Inferior parietal cortex (tissue), 1 donor: ENCODE data around the gene CISD2.
"Not testable (repeated sequence)": the region's sequence is repeated elsewhere in the genome, so short reads cannot be mapped to it uniquely, and the experiment has no call there.

Source experiments
- DNase-seq: peaks from one replicate; pipeline ENCODE4 v3.0.0-alpha.2; 2016; ENCODE audit errors: extremely low spot score

Gene CISD2

DNA sequence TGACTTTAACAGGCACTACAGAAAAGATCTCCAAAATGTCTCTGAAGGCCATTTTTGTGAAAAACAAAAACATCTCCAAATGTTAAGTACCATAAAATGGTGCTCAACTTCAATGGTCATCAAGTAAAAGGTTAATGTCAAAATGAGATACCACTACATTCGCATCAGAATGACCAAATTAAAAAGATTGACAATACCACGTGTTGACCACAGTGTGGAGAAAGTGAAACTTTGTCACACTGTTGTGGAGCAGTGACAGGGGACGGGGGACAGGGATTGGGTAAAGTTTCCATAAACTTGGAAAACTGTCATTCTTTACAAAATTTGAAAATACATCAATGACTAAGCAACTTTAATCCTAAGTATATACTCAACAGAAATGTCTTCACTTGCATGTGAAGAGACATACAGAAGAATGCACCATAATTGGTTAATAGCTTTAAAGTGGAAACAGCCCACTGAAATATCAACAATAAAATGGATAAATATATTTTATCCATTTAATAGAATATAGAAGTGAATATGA is 19.1 kb upstream of the CISD2 start:
- no peak for DNase-seq

DNA sequence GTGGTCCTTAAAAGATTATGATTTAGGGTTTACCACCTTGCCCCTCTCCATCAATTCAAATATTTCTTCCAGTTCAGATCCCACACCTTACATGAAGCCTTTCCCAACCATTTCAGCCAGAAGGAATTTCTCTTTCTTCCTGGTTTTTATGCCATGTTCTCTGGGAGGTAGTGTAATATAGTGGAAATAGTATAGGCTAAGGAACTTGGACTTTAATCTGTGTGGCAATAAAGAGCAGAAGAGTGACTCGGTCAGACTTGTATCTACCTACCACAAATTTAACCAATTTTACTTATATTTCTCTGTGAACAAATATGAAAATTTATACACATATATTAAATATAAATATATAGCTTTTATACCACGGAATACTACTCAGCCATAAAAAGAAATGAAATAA is 18.4 kb upstream of the CISD2 start:
- no peak for DNase-seq

DNA sequence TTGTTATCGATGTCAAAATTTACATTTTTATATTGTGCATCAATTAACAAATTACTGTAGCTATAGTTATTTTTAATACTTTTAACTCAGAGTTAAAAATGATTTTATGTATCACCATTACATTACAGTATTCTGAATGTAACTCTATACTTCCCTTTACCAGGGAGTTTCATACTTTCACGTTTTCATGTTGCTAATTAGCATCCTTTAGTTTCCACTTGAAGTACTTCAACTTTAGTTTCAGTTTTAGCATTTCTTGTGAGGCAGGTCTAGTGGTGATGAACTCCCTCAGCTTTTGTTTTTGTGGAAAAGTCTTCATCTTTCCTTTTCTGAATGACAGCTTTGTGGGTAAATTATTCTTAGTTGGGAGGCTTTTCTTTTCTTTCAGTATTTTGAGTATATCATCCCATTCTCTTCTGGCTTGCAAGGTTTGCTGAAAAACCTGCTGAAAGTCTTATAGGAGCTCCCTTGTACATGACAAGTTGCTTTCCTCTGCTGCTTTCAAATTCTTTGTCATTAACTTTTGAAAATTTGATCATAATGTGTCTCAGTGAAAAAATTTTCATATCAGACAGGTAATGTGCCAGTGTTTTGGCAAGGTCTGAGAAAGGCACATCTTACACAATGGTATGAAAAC is 9.8 kb upstream of the CISD2 start:
- DNase-seq: no peak

DNA sequence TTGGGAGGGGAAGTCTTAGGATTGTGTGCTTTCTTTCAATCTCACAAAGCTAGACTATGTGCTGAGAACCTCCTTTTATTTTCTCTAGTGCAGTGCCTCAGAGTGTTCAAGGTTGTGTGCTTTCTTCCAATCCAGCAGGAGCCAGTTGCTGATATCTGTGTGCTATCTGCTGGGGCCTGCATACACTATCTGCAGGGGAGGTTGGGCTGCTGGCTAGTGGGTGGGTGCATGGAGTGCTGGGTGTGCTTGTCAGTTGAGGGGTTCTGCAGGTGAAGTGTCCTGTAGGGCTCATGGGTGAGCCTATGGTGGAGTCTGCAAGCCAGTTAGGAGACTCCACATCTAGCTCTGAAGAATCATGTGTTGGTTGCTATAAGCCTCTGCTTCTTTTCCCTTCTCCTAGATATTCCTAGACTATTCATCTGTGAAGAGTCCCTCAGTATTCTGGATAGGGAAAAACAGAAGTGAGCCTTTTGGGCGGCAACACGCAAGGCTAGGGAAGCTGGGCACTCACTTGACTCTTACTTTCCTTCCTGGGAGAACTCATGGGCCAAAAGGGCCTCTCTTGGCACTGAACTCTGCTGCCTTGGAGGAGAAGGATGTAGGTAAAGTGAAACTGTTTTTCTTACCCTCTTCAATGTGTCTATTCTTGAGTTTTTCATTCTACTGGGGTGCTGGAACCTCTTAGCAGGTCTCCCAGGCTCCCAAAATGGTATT is 8.0 kb upstream of the CISD2 start:
- no peak for DNase-seq

DNA sequence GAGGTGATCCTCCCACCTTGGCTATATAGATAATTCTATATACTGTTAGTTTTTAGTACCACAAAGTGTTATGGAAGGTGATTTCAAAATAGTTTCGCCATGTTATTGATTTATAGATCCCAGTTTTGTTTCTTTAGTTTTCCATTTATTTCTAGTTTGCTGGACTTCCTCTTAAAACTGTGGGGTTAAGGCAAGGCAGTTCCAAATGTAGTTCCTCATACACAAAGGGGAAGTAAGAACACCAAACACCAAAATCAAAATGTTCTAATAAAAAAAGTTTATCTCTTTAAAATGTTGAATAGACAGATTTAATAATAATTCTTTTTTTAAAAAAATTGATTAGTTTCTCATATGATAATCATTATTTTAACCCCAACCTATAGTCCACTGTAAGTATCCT is 6.8 kb upstream of the CISD2 start:
- no peak for DNase-seq

DNA sequence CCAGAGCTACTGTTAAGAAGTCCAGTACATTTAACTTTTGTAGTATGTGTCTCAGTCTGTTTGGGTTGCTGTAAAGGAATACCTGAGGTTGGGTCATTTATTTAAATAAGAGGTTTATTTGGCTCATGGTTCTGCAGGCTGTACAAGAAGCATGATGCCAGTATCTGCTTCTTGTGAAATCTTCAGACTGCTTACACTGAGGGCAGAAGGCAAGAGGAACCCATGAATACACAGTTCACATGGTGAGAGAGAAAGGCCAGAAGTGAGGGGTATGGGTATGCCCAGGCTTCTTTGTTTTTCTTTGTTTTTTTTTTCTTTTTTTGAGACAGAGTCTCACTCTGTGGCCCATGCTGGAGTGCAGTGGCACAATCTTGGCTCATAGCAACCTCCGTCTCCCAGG is 6.0 kb upstream of the CISD2 start:
- no peak for DNase-seq

DNA sequence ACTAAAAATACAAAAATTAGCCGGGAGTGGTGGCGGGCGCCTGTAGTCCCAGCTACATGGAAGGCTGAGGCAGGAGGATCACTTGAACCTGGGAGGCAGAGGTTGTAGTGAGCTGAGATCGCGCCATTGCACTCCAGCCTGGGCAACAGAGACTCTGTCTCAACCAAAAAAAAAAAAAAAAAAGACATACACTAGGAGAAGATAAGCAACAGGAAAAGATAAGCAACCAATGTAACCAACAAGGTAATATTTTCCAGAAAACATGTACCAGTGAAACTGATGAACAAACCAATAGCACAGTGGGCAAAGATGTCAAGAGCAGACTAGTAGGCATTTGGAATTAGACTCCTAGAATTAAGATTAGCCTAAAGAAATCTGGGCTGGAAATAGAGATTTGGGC is 3.5 kb upstream of the CISD2 start:
- not testable (repeated sequence) for DNase-seq

DNA sequence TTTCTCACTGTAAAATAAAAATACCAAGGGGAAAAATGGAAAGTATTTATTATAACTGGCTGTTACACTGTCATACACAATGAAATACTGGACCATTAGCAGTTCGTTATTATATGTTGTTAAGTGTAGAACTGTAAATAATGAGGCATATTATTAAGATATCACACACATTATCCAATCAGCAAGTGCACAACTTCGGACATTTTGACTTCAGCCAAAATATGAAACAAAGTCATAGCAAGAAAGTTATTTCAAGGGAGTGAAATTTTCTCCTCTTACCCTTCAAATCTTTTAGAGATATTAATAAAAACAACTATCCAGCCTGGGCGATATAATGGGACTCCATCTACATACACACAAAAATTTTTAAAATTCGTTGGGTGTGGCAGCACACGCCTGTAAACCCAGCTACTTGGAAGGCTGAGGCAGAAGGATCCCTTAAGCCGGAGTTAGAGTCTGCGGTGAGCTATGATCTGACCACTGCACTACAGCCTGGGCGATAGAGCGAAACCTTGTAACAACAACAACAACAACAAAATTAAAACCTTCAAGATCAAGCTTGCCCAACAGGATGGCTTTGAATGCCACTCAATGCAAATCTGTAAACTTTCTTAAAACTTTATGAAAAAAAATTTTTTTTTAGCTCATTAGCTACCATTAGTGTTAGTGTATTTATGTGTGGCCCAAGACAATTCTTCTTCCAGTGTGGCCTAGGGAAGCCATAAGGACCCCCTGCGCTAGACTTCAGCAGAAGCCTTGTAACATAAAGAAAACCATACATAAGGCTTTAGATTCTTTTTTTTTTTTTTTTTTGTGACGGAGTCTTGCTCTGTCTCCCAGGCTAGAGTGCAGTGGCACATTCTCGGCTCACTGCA is 1.3 kb upstream of the CISD2 start:
- no peak for DNase-seq

DNA sequence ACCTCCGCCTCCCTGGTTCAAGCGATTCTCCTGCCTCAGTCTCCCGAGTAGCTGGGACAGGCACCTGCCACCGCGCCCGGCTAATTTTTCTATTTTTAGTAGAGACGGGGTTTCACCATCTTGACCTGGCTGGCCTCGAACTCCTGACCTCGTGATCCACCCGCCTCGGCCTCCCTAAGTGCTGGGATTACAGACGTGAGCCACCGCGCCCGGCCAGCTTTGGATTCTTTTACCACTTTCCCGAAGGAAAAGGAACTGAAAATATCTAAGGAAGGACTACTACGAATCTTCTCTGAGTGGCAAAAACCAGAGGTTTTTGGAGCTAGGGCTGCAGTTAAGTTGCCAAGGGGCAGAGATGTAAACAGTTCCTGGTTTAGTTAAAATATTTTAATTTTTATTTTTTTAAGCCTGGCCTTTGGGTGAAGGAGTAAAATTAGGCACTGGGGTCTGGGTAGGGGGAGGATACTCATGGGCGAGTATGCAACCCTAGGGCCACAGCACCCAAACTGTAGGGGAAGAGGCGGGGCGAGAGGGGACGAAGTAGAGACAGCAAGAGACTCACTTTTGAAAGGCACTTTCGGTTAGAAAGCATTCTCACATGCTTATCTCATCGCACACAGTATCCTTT is 525 bp upstream of the CISD2 start:
- no peak for DNase-seq

DNA sequence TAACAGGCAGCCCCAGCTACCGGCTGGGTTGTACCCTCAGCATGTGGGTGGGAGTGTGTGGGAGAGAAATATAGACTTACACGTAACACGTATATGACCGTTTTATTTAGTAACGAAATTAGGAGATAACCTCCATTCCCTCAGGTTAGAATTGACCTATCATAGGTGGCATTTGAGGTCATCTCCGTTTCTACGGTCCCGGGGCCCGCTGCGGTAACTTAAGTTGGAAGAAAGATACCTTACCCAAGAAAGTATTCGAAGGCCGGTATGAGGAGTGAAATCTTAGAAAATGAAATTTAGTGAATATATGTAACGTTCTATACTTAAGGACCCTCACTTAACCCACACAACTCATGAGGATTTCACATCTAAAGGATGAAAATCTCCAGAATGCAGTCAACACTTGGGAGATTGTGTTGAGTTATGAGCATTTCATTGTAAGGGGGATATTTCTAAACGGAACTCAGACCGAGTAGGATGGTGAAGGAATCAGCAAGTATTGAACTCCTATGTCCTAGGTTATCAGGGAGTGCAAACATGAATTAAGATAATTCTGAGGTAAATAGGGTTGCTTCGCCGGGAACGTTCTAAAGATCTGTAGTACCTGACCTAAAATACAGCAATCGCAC is 891 bp downstream of the CISD2 start:
- DNase-seq: no peak

DNA sequence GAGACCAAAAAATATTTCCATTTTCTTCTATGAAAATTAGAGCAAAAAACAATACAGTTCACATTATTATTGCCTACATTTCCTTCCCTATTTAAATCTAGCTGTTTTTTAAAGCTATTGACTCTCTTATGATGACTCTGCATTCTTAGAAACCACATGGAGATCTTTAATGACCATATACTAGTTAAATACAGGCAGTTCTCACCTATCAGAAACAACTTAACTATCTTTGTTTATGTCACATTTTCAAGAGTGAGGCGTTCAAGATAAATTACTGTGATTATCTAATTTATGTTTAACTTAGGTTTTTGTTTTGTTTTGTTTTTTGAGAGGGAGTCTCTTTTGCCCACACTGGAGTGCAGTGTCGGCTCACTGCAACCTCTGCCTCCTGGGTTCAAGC is 3.0 kb downstream of the CISD2 start:
- no peak for DNase-seq

DNA sequence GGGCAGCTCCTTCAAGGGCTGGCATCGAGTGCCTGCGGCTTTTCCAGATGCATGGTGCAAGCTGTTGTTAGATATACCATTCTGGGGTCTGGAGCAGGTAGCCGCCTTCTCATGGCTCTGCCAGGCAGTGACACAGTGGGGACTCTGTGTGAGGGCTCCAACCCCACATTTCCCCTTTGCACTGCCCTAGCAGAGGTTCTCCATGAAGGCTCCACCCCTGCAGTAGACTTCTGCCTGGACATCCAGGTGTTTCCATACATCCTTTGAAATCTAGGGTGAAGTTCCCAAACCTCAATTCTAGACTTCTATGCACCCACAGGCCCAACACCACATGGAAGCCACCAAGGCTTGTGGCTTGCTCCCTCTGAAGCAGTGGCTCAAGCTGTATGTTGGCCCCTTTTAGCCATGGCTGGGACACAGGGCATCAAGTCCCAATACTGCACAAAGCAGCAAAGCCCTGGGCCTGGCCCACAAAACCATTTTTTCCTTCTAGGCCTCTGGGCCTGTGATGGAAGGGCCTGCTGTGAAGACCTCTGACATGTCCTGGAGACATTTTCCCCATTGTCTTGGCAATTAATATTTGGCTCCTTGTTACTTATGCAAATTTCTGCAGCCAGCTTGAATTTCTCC is 8.8 kb downstream of the CISD2 start:
- DNase-seq: not testable (repeated sequence)

DNA sequence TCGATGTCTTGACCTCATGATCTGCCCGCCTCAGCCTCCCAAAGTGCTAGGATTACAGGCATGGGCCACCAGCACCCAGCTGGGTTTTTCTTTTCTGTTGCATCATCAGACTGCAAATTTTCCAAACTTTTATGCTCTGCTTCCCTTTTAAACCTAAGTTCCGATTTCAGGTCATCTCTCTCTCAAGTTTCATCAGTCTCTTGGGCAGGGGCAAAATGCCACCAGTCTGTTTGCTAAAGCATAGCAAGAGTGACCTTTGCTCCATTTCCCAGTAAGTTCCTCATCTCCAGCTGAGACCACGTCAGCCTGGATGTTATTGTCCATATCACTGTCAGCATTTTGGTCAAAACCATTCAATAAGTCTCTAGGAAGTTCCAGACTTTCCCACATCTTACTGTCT is 9.6 kb downstream of the CISD2 start:
- DNase-seq: not testable (repeated sequence)

DNA sequence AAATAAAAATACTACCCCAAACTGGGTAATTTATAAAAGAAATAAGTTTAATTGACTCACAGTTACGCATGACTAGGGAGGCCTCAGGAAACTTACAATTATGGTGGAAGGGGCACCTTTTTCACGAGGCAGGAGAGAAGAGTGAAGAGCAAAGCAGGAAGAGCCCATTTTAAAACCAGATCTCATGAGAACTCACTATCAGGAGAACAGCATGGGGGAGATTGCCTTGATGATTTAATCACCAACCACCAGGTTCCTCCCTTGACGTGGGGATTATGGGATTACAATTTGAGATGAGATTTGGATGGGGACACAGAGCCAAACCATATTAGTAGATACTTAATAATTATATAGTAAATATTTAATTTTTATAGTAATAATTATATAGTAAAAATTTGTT is 10.1 kb downstream of the CISD2 start:
- DNase-seq: no peak

DNA sequence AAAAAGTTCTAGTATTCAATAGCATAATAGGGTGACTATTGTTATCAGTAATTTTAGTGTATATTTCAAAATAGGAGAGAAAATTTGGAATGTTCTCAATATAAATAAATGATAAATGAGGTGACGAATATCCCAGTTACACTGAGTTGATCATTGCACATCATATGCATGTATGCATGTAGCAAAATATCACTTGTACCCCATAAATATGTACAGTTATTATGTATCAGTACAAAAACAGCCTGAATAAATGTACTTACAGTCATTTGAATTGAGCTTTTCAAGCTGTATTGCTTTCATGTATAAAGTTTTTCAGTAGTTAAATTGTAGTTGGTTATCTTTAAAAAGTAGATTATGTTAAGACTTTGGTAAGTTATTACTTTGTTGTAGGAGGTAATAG is 12.6 kb downstream of the CISD2 start:
- no peak for DNase-seq

DNA sequence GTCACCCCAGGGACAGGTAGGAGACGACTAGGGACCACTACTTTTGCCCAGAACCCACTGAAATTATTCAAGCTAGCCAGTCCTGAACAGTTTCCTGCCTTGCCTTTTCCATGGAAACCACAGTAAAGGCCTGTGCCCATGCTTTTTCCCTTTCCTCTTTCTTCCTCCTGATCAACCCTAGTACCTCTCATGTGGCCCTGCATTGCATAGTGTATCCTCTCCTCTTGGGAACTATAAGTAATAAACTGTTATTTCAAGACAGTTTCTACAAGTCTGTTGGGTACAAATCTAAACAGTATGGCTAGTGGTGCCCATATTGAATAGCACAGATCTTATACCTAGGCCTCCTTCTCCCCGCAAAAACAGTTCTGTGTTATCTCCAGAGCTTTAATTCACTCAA is 14.5 kb downstream of the CISD2 start:
- no peak for DNase-seq

DNA sequence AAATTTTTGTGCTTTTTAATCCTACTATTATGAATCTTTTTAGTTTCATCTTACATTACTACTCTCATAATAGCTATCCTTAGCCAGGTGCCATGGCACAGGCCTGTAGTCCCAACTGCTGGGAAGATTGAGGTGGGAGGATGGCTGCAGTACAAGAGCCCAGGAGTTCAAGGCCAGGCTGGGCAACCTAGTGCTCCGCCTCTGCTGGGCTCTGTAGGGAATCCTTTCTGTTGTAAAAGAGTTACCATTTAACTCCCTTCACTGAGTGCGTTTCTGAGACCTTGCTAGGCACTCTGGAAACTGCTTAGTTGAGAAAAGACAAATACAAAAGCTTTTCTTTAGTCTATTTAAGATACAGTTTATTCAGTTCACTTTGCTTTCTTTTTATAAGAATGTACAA is 19.8 kb downstream of the CISD2 start:
- DNase-seq: not testable (repeated sequence)

DNA sequence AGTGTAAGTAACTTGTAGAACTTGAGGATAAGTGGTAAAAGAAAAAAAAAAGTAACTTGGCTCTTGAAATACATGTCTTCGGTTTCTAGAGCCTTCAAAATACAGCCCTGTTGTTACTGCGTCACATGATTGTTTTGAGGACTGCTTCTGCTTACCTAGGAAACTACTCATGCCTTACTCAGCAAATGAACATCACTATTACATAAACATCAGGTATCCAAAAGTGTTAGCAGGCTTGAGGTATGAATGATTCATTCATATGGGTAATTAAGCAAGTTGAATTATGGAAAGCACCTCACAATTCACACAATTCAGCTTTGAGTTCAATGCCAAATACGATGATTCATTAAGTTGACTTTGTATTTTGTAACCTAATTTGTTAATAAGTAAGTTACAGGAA is 21.1 kb downstream of the CISD2 start:
- not testable (repeated sequence) for DNase-seq

DNA sequence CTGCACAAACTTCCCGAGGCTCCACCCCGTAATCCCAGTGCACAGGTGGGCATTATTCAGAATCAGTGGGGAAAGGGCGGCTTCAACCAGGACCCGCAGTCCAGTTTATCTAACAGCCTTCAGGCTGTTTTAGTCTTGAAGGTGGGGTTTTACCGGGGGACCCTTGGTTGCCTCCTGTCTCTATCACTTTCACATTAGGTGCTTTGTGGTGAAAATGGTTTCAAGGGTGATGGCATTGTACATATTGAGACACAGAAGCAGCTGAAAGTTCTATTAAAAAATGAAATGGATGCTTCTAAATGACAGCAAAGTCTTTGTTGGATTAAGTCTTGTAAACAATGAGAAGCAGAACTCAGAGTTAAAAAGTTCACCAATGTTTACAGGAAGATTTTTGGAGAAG is 27.8 kb downstream of the CISD2 start:
- not testable (repeated sequence) for DNase-seq

DNA sequence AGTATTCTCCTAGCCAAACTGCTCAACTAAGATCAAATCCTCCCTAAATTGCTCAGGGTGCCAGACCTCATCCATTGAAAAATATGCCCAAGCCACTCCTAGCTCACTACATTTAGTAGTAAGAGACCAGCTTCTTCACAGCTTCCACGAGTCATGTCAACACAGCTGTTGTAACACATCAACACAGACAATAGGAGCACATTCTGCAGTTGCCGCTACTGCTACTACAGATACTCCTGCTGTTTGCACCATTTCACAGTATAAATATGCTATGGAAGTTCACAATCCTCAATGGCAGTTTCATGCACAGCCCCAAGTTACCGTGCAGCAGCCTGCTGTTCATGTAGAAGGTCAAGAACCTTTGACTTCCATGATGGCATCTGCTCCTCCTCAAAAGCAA is 28.8 kb downstream of the CISD2 start:
- not testable (repeated sequence) for DNase-seq

DNA sequence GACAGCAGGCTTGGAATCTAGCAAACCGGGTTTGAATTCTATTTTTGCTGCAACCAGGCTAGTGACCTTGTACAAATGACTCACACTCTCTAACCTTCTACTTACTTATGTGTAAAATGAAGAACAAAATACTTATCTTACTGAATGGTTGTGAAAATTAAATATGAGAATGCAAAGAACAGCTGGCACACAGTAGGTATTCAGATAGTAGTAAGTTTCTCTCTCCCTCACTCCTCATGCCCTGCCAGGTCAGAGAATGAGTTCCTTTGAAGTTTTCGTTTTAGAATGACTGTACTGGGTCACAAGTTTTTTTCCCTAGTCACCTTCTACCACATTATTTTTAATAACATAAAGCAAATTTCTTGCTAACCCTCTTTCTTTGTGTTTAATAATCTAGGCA is 33.0 kb downstream of the CISD2 start:
- no peak for DNase-seq
